Right hindlimb (tissue), 1 donor: ENCODE results near the gene PARD6G.
A peak's percentile ranks its signal among the peaks of the same experiment; 100 is the strongest.

Experiments used
- DNase-seq: peaks from one replicate; pipeline ENCODE4 v3.0.0-alpha.2; 2018

PARD6G gene

DNA sequence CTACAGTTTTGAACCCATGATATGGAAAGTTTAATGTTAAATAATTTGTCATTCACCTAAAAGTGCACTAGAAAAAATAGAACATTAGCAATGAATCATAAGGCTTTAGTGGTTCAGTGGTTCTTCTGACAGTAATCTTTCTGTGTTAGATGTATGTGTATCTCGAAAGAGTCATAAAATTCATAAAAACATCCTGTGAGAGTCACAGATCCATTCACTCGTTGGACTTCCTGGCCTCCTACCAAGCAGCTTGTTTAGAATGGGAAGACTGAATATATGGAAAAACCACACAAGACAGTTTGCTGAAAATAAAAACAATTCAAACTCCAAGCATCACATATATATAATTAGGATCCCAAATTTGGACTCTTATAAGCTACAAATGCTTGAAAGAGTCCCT, 103.4 kb downstream of the PARD6G start:
- DNase-seq = no peak

DNA sequence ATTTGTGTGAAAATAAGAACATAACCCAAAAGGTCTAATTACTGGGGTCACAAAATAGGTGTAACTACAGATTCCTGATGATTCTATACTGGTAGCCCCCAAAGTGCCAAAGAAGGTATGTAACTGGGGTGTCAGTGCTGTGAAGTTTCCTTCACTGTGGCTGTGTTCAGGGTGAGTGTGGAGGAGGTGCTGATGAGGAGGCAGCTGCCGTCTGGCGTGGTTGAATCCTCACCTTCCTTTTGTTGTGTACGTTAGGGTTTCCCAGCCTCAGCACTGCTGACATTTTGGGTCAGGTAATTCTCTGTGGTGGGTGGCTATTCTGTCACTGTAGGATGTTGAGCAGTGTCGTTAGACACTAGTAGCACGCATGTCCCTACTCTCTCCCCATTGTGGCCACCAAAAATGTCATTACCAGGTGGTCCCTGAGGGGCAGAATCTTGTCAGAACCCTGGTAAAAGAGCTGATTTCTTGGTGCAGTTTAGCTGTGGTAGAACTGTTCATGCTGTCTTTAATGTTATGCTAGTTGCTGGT, 106.8 kb downstream of the PARD6G start:
- no peak for DNase-seq

DNA sequence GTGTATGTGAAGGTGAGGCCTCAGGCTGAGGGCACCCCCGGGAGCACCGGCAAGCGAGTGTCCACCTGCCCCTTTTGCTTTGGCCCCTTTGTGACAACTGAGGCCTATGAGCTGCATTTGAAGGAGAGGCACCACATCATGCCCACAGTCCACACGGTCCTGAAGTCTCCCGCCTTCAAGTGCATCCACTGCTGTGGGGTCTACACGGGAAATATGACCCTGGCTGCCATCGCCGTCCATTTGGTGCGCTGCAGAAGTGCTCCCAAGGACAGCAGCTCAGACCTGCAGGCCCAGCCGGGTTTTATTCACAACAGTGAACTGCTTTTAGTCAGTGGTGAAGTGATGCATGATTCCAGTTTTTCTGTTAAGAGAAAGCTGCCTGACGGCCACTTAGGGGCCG, 109.3 kb downstream of the PARD6G start:
- no peak for DNase-seq

- DNase-seq = no peak
Measured at GRCh38 chr18:80137137-80137536, 110.2 kb downstream of the PARD6G start.

- DNase-seq = no peak
Measured at GRCh38 chr18:80136679-80137078, 110.6 kb downstream of the PARD6G start.

- no peak for DNase-seq
Measured at GRCh38 chr18:80135136-80135535, 112.2 kb downstream of the PARD6G start.

- DNase-seq = no peak
Measured at GRCh38 chr18:80133124-80133523, 114.2 kb downstream of the PARD6G start.

DNA sequence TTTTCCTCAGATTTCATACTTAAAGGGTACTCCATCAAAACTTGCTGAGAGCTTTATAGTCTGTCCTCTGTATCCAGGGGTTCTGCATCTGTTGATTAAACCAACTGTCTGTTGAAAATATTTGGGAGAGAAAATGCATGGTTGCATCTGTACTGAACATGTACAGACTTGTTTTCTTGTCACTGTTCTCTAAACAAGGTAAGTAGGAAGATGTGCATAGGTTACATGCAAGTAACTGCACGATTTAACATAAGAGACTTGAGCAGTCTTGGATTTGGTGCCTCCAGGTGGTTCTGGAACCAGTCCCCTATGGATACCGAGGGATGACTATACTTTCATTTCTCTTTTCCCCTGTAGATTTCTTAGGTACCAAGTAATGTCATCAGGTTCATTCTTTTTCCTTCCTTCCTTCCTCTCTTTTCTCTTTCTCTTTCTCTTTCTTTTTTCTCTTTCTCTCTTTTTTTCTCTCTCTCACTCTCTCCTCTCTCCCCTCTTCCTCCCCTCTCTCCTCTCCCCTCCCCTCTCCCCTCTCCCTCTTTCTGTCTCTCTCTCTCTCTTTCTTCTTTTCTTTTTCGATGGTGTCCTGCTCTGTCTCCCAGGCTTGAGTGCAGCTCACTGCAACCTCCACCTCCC, 115.0 kb downstream of the PARD6G start:
- DNase-seq = no peak

- no peak for DNase-seq
Measured at GRCh38 chr18:80130555-80130954, 116.8 kb downstream of the PARD6G start.

DNA sequence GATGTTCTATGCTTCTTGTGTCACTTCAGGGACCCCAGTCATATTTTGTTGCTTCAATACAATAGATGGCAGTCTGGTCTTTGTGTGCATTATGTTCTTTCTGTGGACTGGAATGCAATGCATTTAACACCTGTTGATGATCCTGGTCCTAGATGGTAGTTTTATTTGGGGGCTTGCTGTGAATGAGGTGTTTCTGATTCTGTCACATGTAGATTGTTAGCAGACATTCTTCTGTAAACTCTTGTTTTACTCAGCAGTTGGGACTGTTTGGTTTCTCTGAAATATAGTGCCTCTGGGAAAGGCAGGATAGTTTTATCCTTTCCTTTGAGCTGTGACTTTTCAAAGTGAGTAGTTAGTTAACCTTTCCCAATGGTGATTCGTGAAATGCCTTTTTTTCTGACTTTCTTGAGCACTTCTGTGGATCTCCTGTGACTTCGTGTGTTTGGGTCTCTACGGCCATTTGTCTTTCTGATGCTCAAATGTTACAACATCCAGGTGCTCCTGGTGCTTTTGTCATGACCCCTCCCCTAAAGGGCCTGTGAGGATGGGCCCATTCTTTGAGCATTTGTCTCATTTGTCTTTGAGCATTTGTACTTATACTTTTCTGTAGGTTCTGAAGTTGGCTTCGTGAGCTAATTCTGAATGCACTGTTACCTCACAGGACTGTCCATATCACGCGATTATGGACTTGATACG, 117.5 kb downstream of the PARD6G start:
- no peak for DNase-seq

DNA sequence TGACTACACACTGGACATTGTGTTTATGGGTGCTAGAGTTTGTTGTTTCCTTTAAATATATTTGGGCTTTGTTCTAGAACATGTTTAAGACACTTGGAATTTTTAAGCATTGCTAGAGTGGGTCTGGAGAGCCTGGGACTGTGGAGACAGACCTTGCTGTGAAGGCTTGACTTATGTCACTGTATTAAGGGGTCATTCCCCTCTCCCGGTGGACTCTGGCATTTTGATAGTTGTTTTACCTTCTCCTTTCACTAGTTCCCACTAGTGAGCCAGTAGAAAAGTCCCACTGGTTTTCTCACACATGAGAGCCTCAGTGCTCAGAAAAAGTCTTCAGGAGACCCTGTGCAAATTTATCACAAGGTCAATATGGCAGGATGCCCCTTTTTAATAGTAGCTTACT, 119.7 kb downstream of the PARD6G start:
- no peak for DNase-seq

GRCh38 chr18:80126797-80127196, 120.5 kb downstream of the PARD6G start:
- no peak for DNase-seq

- no peak for DNase-seq
Measured at GRCh38 chr18:80124131-80124530, 123.2 kb downstream of the PARD6G start.

DNA sequence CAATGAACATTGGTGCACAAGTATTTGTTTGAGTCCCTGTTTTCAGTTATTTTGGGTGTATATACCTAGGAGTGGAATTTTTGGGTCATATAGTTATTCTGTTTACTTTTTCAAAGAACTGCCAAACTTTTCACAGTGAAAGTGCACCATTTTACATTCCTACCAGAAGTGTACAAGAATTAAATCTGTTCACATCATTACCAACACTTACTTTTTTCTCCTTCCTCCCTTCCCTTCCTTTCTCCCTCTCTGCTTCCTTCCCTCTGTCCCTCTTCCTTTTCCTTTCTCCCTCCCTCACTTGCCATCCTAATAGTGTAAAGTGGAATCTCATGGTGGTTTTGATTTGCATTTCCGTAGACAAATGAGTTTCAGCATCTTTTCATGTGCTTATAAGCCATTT, 126.4 kb downstream of the PARD6G start:
- DNase-seq = no peak

DNA sequence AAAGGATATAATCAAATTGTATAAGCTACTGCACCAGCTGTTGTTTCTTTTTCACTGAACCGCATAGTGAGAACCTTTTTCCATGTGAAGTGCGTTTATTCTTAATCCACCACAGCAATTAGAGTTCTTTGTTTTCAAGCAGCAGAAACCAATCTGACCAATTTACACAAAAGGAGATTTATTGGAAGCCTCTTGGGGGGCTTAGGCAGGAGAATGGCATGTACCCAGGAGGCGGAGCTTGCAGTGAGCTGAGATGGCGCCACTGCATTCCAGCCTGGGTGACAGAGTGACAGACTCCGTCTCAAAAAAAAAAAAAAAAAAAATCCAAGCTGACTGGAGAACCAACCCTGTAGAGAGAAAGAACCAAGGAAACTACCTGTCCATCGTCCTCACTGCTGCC, 128.2 kb downstream of the PARD6G start:
- no peak for DNase-seq

GRCh38 chr18:80115035-80115434, 132.3 kb downstream of the PARD6G start:
- DNase-seq = no peak

GRCh38 chr18:80112624-80113248, 134.6 kb downstream of the PARD6G start:
- DNase-seq = no peak

- peak; percentile 61 for DNase-seq
Measured at GRCh38 chr18:80109676-80110078, 137.6 kb downstream of the PARD6G start.

- peak; percentile 91 for DNase-seq
Measured at GRCh38 chr18:80108739-80109675, 138.3 kb downstream of the PARD6G start, which contains the start of gene ADNP2. ADNP2 (plus strand) TSS chr18:80109262; CDS start chr18:80117543, 8,281 bp downstream.

- DNase-seq = peak; percentile 25
Measured at GRCh38 chr18:80108121-80108536, 139.2 kb downstream of the PARD6G start.

DNA sequence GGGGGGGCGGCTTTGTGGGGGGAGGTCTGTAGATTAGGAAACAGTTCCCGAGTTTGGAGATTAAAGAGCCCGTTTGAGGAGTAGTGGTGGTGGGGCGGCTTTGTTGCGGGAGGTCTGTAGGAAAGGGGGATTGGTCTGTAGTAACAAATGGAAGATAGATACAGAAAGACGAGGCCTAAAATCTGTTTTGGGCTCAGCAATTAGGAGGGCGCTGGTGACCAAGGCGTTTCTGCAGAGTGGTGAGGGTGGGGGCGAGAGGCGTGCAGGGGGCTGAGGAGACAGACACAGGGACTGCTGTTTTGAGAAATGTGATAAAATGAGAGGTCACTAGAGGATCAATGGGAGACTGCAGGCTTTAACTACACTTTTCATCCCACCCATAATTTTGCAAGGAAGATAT, 139.9 kb downstream of the PARD6G start:
- no peak for DNase-seq
